ENCODE data around the gene ICE1. TPM values are rescaled to one million over a fixed set of nuclear protein-coding genes. Genes with fewer than 3 reads are reported as not detected.
"Not testable (repeated sequence)": the region's sequence is repeated elsewhere in the genome, so short reads cannot be mapped to it uniquely, and the experiment has no call there.

The ICE1 gene
- total and polyA plus RNA-seq, 2 donors = 11.1 to 20.3 TPM

DNA sequence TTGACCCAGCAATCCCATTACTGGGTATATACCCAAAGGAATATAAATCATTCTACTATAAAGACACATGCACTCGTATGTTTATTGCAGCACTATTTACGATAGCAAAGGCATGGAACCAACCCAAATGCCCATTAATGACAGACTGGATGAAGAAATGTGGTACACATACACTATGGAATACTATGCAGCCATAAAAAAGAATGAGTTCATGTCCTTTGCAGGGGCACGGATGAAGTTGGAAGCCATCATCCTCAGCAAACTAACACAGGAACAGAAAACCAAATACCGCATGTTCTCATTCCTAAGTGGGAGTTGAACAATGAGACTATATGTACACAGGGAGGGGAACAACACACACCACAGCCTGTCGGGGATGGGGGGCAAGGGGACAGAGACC is 8.6 kb upstream of the ICE1 start:
- not testable (repeated sequence) for H3K27ac ChIP-seq (ENCODE audit: low read depth in 1 of 2, low read length in 1 of 2); H3K4me3 ChIP-seq (ENCODE audit: low read length in 2 of 2); DNase-seq (ENCODE audit: low read depth in 6 of 9, low spot score in 9 of 9); H3K4me1 ChIP-seq (ENCODE audit: control insufficient read depth in 2 of 2, insufficient read depth in 2 of 2, low read length in 2 of 2); H3K36me3 ChIP-seq (ENCODE audit: control insufficient read depth in 2 of 2, insufficient read depth in 2 of 2, low read length in 1 of 2); H3K9me3 ChIP-seq (ENCODE audit: control insufficient read depth in 2 of 2, insufficient read depth in 1 of 2, low read length in 1 of 2); H3K27me3 ChIP-seq (ENCODE audit: control insufficient read depth in 2 of 2, insufficient read depth in 1 of 2, low read length in 1 of 2)
- 78% methylated on average over 5 of the region's 5 CpGs for WGBS

DNA sequence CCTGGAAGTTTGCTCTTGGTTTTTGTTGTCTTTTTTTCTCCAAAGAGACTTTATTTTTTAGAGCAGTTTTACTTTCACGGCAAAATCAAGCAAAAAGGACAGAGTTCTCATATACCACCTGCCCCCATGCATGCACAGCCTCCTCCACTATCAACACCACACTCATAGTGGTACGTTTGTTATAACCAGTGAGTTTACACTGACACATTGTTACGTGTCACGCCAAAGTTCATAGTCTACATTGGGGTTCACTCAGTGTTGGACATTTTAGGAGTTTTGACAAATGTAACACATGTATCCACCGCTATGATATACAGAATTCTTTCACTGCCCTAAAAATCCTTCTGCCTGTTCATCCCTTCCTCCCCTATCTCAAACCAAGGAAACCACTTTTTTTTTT is 7.5 kb upstream of the ICE1 start:
- Histone ChIP-seq H3K4me1 (ENCODE audit: control insufficient read depth in 2 of 2, insufficient read depth in 2 of 2, low read length in 2 of 2) (no peaks in the 10 kb centered on the region), H3K36me3 (ENCODE audit: control insufficient read depth in 2 of 2, insufficient read depth in 2 of 2, low read length in 1 of 2) (no peaks in the 10 kb centered on the region), H3K27me3 (ENCODE audit: control insufficient read depth in 2 of 2, insufficient read depth in 1 of 2, low read length in 1 of 2) (no peaks in the 10 kb centered on the region), H3K27ac (ENCODE audit: low read depth in 1 of 2, low read length in 1 of 2) (no peak overlapping the region), H3K9me3 (ENCODE audit: control insufficient read depth in 2 of 2, insufficient read depth in 1 of 2, low read length in 1 of 2) (no peaks in the 10 kb centered on the region), H3K4me3 (ENCODE audit: low read length in 2 of 2) (no peak overlapping the region)
- no peak for DNase-seq (ENCODE audit: low read depth in 6 of 9, low spot score in 9 of 9)
- 97% methylated on average over 5 of the region's 5 CpGs for WGBS

DNA sequence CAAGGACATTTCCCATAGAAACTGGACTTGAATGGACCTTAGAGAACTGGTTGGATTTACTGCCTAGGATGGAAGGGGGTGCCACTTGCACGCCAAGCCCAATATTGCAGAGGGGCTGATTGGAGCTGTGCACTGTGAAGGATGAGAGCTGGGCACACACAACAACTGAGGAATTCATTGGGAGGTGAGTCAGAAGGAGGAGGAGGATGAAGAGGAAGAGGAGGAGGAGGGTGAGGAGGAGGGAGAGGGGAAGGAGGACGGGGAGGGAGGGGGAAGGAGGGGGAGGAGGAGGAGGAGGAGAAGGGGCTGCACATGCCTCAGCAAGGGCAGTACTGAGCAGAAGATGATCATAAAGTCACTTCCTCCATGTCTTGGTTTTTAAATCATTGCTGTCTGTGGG is 5.7 kb upstream of the ICE1 start:
- peaks cover 4 to 8% of the 10 kb centered on the region in 2 donors for H3K4me1 ChIP-seq (ENCODE audit: control insufficient read depth in 2 of 2, insufficient read depth in 2 of 2, low read length in 2 of 2)
- DNase-seq (ENCODE audit: low read depth in 6 of 9, low spot score in 9 of 9) = no peak
- H3K9me3 ChIP-seq (ENCODE audit: control insufficient read depth in 2 of 2, insufficient read depth in 1 of 2, low read length in 1 of 2) = no peaks in the 10 kb centered on the region
- no peaks in the 10 kb centered on the region for H3K27me3 ChIP-seq (ENCODE audit: control insufficient read depth in 2 of 2, insufficient read depth in 1 of 2, low read length in 1 of 2)
- no peaks in the 10 kb centered on the region for H3K36me3 ChIP-seq (ENCODE audit: control insufficient read depth in 2 of 2, insufficient read depth in 2 of 2, low read length in 1 of 2)
- 74% methylated on average over 2 of the region's 2 CpGs for WGBS
- no peak overlapping the region for H3K27ac ChIP-seq (ENCODE audit: low read depth in 1 of 2, low read length in 1 of 2)
- H3K4me3 ChIP-seq (ENCODE audit: low read length in 2 of 2) = no peak overlapping the region

DNA sequence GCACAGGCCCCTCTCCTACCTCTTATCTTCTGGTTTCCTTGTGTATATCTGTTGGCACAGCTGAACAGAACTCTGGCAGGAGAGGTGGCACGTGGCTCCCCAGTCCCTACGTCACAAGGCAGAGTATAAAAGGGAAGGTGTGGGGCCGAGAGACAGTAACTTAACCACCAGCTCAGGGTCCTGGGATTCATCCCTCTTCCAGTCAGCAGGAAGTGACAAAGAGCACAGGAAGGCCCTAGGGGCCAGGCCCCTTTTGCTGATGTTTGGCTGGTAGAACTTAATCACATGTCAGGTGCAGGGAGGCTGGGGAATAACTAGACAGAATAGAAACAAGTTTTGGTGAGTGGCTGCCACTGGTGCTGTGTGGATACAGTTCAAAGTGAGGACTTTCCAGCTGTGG is 4.5 kb upstream of the ICE1 start:
- Histone ChIP-seq H3K4me3 (ENCODE audit: low read length in 2 of 2) (no peak overlapping the region), H3K27ac (ENCODE audit: low read depth in 1 of 2, low read length in 1 of 2) (no peak overlapping the region), H3K36me3 (ENCODE audit: control insufficient read depth in 2 of 2, insufficient read depth in 2 of 2, low read length in 1 of 2) (no peaks in the 10 kb centered on the region), H3K27me3 (ENCODE audit: control insufficient read depth in 2 of 2, insufficient read depth in 1 of 2, low read length in 1 of 2) (no peaks in the 10 kb centered on the region), H3K9me3 (ENCODE audit: control insufficient read depth in 2 of 2, insufficient read depth in 1 of 2, low read length in 1 of 2) (no peaks in the 10 kb centered on the region), H3K4me1 (ENCODE audit: control insufficient read depth in 2 of 2, insufficient read depth in 2 of 2, low read length in 2 of 2) (peaks cover 4 to 11% of the 10 kb centered on the region in 2 donors)
- no peak for DNase-seq (ENCODE audit: low read depth in 6 of 9, low spot score in 9 of 9)
- 95% methylated on average over 3 of the region's 3 CpGs for WGBS

DNA sequence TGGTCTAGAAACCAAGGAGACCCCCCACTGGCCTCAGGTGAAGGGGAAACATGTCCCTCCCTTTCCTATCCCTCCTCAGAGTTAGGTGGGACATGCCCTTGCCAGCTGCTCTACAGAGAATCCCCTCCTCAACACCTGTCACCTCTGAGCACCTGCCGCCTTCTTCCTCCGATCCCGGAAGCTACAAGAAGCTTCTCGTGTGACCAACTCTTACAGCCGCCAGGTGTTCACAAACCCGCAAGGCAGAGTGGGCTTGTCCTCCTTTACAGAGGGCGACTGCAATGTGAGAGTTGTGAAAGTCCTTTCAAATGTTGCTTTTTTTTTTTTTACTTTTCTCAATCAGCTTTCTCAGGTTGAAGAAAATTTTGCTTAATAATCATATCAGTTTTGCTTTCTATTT is 3.7 kb upstream of the ICE1 start:
- Histone ChIP-seq H3K27ac (ENCODE audit: low read depth in 1 of 2, low read length in 1 of 2) (no peak overlapping the region), H3K9me3 (ENCODE audit: control insufficient read depth in 2 of 2, insufficient read depth in 1 of 2, low read length in 1 of 2) (no peaks in the 10 kb centered on the region), H3K4me3 (ENCODE audit: low read length in 2 of 2) (no peak overlapping the region), H3K4me1 (ENCODE audit: control insufficient read depth in 2 of 2, insufficient read depth in 2 of 2, low read length in 2 of 2) (peaks cover 10 to 16% of the 10 kb centered on the region in 2 donors), H3K36me3 (ENCODE audit: control insufficient read depth in 2 of 2, insufficient read depth in 2 of 2, low read length in 1 of 2) (no peaks in the 10 kb centered on the region), H3K27me3 (ENCODE audit: control insufficient read depth in 2 of 2, insufficient read depth in 1 of 2, low read length in 1 of 2) (no peaks in the 10 kb centered on the region)
- 93% methylated on average over 7 of the region's 7 CpGs for WGBS
- no peak for DNase-seq (ENCODE audit: low read depth in 6 of 9, low spot score in 9 of 9)

DNA sequence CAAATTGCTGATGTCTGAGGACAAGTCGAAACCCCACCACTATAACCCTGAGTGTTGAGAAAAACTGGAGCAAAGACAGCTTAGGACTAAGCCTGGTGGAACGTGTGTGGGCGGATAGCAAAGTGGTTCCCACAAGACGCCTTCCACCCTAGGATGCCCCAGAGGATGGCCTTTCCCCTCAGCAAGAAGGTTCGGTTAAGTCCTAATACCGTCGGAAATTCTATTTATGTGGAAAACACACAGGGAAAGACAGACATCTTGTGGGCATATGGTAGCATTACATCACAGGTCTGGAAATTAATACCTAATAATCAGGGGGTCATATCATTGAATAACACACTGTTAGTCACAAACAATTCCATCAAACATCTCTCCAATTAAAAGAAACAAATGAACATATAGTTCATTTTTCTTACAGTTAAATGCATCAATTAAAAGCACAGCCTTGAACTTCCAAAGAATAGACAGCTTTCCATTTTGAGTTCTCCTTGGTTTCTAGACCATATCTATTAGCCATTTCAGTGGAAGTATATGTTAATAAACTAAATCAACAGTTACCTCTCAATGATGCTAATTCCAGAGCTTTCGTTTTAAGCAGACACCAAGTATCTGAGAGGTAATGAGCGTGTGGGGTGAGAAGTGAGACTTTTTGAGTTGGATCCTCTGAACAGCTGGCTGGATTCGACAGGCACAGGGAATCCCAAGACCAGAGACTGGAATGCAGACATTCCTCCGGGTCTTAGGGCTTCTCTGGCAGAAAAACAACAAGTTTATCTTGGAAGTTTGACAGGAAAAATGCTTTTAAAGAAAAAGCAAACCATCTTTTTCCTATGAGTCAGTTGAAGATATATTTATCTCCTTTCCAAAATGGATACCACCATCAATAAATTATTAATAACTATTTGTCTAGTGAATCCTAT is 2.9 kb upstream of the ICE1 start:
- Histone ChIP-seq H3K27ac (ENCODE audit: low read depth in 1 of 2, low read length in 1 of 2) (no peak overlapping the region), H3K36me3 (ENCODE audit: control insufficient read depth in 2 of 2, insufficient read depth in 2 of 2, low read length in 1 of 2) (no peaks in the 10 kb centered on the region), H3K4me1 (ENCODE audit: control insufficient read depth in 2 of 2, insufficient read depth in 2 of 2, low read length in 2 of 2) (peaks cover 15 to 19% of the 10 kb centered on the region in 2 donors), H3K9me3 (ENCODE audit: control insufficient read depth in 2 of 2, insufficient read depth in 1 of 2, low read length in 1 of 2) (no peaks in the 10 kb centered on the region), H3K4me3 (ENCODE audit: low read length in 2 of 2) (no peak overlapping the region), H3K27me3 (ENCODE audit: control insufficient read depth in 2 of 2, insufficient read depth in 1 of 2, low read length in 1 of 2) (no peaks in the 10 kb centered on the region)
- whole genome bisulfite sequencing = 68% methylated on average over 11 of the region's 11 CpGs
- DNase-seq (ENCODE audit: low read depth in 6 of 9, low spot score in 9 of 9) = no peak

DNA sequence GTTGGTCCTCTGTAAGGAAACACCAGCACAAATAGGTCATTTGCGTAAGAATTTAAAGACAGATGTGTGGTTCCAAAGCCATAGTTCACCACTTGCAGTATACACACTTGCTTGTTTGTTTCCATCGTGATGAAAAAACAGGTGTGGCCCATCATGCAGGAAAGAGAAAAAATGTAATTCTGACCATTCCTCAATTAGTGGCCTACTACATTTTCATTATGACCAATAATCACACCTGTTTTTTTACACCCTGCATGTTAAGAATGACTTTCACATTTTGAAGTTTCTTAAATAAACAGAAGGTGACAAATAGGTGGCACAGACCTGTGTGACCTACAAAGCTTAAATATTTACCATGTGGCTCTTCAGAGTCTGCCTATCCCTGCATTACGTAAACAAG is 2.2 kb upstream of the ICE1 start:
- H3K9me3 ChIP-seq (ENCODE audit: control insufficient read depth in 2 of 2, insufficient read depth in 1 of 2, low read length in 1 of 2) = no peaks in the 10 kb centered on the region
- WGBS = 98% methylated on average over 3 of the region's 3 CpGs
- H3K4me3 ChIP-seq (ENCODE audit: low read length in 2 of 2) = no peak overlapping the region
- no peak for DNase-seq (ENCODE audit: low read depth in 6 of 9, low spot score in 9 of 9)
- no peaks in the 10 kb centered on the region for H3K36me3 ChIP-seq (ENCODE audit: control insufficient read depth in 2 of 2, insufficient read depth in 2 of 2, low read length in 1 of 2)
- H3K27me3 ChIP-seq (ENCODE audit: control insufficient read depth in 2 of 2, insufficient read depth in 1 of 2, low read length in 1 of 2) = no peaks in the 10 kb centered on the region
- H3K4me1 ChIP-seq (ENCODE audit: control insufficient read depth in 2 of 2, insufficient read depth in 2 of 2, low read length in 2 of 2) = peaks cover 18 to 19% of the 10 kb centered on the region in 2 donors
- no peak overlapping the region for H3K27ac ChIP-seq (ENCODE audit: low read depth in 1 of 2, low read length in 1 of 2)

DNA sequence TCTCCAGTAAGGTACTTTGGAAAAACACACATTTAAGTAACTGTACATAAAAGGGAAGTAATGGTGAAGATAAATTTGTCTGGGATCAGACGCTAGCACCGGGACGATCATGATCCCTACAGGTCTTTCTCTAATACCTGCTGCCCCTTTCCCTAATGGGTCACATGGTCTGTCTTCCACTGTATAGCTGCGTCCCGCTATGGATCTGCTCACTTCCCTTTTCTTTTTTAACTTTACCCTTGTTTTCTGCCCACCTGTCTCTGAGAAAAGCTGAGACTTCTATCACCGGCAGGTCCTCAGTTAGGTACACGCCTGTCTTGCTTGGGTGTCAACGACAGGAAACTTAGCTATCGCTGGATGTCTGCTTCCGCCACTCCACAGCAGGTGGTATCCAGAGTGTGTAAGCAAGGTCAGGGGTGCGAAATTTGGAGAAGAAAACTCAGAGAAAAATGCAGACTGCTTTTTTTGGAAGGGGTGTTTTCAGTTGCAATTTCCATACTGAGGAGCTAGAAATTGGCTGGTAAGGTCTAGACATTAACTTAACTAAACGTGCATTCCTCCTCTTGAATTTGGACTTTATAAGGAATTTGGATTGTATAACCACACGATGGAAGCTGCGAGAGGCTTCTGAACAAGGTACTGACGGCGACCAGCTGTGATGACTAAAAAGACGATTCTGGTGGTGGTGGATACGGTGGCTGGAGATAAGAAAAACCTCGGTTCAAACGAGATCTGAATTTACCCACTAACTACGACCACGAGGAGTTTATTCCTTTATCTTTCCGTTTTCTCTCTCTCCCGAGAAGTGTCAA is 1.1 kb upstream of the ICE1 start:
- H3K27me3 ChIP-seq (ENCODE audit: control insufficient read depth in 2 of 2, insufficient read depth in 1 of 2, low read length in 1 of 2) = no peaks in the 10 kb centered on the region
- 3% methylated on average over 24 of the region's 24 CpGs for WGBS
- H3K27ac ChIP-seq (ENCODE audit: low read depth in 1 of 2, low read length in 1 of 2) = peak overlapping the region; percentile 88 to 99
- peaks cover 18 to 19% of the 10 kb centered on the region in 2 donors for H3K4me1 ChIP-seq (ENCODE audit: control insufficient read depth in 2 of 2, insufficient read depth in 2 of 2, low read length in 2 of 2)
- H3K9me3 ChIP-seq (ENCODE audit: control insufficient read depth in 2 of 2, insufficient read depth in 1 of 2, low read length in 1 of 2) = no peaks in the 10 kb centered on the region
- peak overlapping the region; percentile 68 to 83 for H3K4me3 ChIP-seq (ENCODE audit: low read length in 2 of 2)
- no peaks in the 10 kb centered on the region for H3K36me3 ChIP-seq (ENCODE audit: control insufficient read depth in 2 of 2, insufficient read depth in 2 of 2, low read length in 1 of 2)
- peak in 5 of 9 donors; percentile 18 to 60 (median 24) for DNase-seq (ENCODE audit: low read depth in 6 of 9, low spot score in 9 of 9)
